ENCODE data around the gene GPR37L1. TPM values are rescaled to one million over a fixed set of nuclear protein-coding genes. Genes with fewer than 3 reads are reported as not detected.

Gene GPR37L1
- total and polyA plus RNA-seq, 10 of the 15 experiments (the other 5 are each of a cell fraction or from before 2014, with no cell fraction given) = under 0.01 to 0.08 (median 0.02) TPM; not detected in 5

- intact Hi-C loops (cut with micrococcal nuclease; ENCODE audit: unreplicated experiment) (no loop called here), in situ Hi-C loops (cut with MboI) (no loop called here)
- ChIA-PET CTCF (interaction anchor here (0.7 to 1.0 kb wide), 2 partner anchors 9 to 33 kb away, joined by 3 read pairs; partner anchors contain the start of gene PTPN7), POLR2A (interaction anchor here (0.6 kb wide), 1 partner anchor 220 kb away, joined by 3 read pairs; no protein-coding TSS in a partner anchor), RAD21 (ENCODE audit: unreplicated experiment) (no interaction called here), SMC1A (ENCODE audit: uncharacterized antibody, unreplicated experiment) (interaction anchor here (0.7 kb wide), 1 partner anchor 38 kb away, joined by 3 read pairs; no protein-coding TSS in a partner anchor)
- BruUV-seq (replicated peaks) = no TSS peak
- H3K9ac ChIP-seq (ENCODE audit: control insufficient read depth, insufficient read depth, low read length) = no peak overlapping the region
- TF ChIP-seq SIX5 (IDR thresholded peaks at IDR 0.05; ENCODE audit: low read depth, low read length, severe bottlenecking) = no peak
- no peak overlapping the region for H3K4me2 ChIP-seq (ENCODE audit: control insufficient read depth, insufficient read depth)
- H3K79me2 ChIP-seq (ENCODE audit: control insufficient read depth, insufficient read depth, low read length) = no peaks in the 10 kb centered on the region
- H4K20me1 ChIP-seq (ENCODE audit: control insufficient read depth, insufficient read depth) = no peaks in the 10 kb centered on the region
- ATAC-seq = no peak
- DNase-seq (ENCODE audit: low read depth, low spot score) = no peak
- H3K9me3 ChIP-seq (replicated peaks; ENCODE audit: control insufficient read depth, insufficient read depth, low read length) = no peaks in the 10 kb centered on the region
- no peak overlapping the region for H3K27ac ChIP-seq (ENCODE audit: control insufficient read depth, insufficient read depth)
- no peak for FAIRE-seq
- H3K4me3 ChIP-seq = no peak overlapping the region
- no peaks in the 10 kb centered on the region for H3K27me3 ChIP-seq (replicated peaks in 1 of 2; ENCODE audit: control insufficient read depth in 2 of 2, insufficient read depth in 2 of 2, low read length in 1 of 2)
- no peak overlapping the region for H2AFZ ChIP-seq (ENCODE audit: control insufficient read depth, low read depth, low read length)
- peaks cover 4% of the 10 kb centered on the region; the same call in 1 of the 2 replicates for H3K4me1 ChIP-seq (ENCODE audit: control insufficient read depth, insufficient read depth, low read length)
- WGBS (ENCODE audit: insufficient coverage, insufficient replicate concordance, low lambda C conversion rate, missing lambda C conversion rate) = 94% methylated on average over 2 of the region's 2 CpGs
- peaks cover 31 to 40% of the 10 kb centered on the region in 2 experiments; a peak in 3 of 4 replicates for H3K36me3 ChIP-seq (ENCODE audit: control insufficient read depth in 2 of 2, insufficient read depth in 2 of 2, low read length in 1 of 2)
Observed at GRCh38 chr1:202151045-202151444, 28.3 kb downstream of the GPR37L1 start.

- Histone ChIP-seq H3K4me1 (ENCODE audit: control insufficient read depth, insufficient read depth, low read length) (peaks cover 4% of the 10 kb centered on the region; the same call in 1 of the 2 replicates), H3K27me3 (replicated peaks in 1 of 2; ENCODE audit: control insufficient read depth in 2 of 2, insufficient read depth in 2 of 2, low read length in 1 of 2) (no peaks in the 10 kb centered on the region), H3K36me3 (ENCODE audit: control insufficient read depth in 2 of 2, insufficient read depth in 2 of 2, low read length in 1 of 2) (peaks cover 31 to 37% of the 10 kb centered on the region in 2 experiments; a peak in 3 of 4 replicates), H3K9me3 (replicated peaks; ENCODE audit: control insufficient read depth, insufficient read depth, low read length) (no peaks in the 10 kb centered on the region), H4K20me1 (ENCODE audit: control insufficient read depth, insufficient read depth) (no peaks in the 10 kb centered on the region), H3K9ac (ENCODE audit: control insufficient read depth, insufficient read depth, low read length) (no peak overlapping the region), H3K4me2 (ENCODE audit: control insufficient read depth, insufficient read depth) (no peak overlapping the region), H2AFZ (ENCODE audit: control insufficient read depth, low read depth, low read length) (no peak overlapping the region), H3K79me2 (ENCODE audit: control insufficient read depth, insufficient read depth, low read length) (no peaks in the 10 kb centered on the region), H3K27ac (ENCODE audit: control insufficient read depth, insufficient read depth) (no peak overlapping the region), H3K4me3 (no peak overlapping the region)
- ChIA-PET CTCF (no interaction called here), POLR2A (no interaction called here), SMC1A (ENCODE audit: uncharacterized antibody, unreplicated experiment) (interaction anchor here (1.1 to 1.5 kb wide), 2 partner anchors 18 to 27 kb away, joined by 3 read pairs; no protein-coding TSS in a partner anchor), RAD21 (ENCODE audit: unreplicated experiment) (no interaction called here)
- in situ Hi-C loops (cut with MboI) = no loop called here
- WGBS (ENCODE audit: insufficient coverage, insufficient replicate concordance, low lambda C conversion rate, missing lambda C conversion rate) = 100% methylated on average over 10 of the region's 10 CpGs
- no TSS peak for BruUV-seq (replicated peaks)
- intact Hi-C loops (cut with micrococcal nuclease; ENCODE audit: unreplicated experiment) = no loop called here
- FAIRE-seq (no peak), ATAC-seq (no peak), DNase-seq (ENCODE audit: low read depth, low spot score) (no peak)
- TF ChIP-seq RAD51 (IDR thresholded peaks at IDR 0.05) (no peak), MEF2B (IDR thresholded peaks at IDR 0.05; ENCODE audit: partially characterized antibody, poor library complexity, severe bottlenecking) (no peak), CTCF (IDR thresholded peaks at IDR 0.05 in 2 of 3, conservative IDR thresholded peaks at IDR 0.05 in 1 of 3; ENCODE audit: control insufficient read depth in 2 of 3, extremely low read depth in 1 of 3, insufficient read depth in 1 of 3, low read depth in 3 of 3, low read length in 3 of 3) (no peak)
Observed at GRCh38 chr1:202152399-202152798, 29.7 kb downstream of the GPR37L1 start.
